VCaP (cell line): ENCODE results near the gene TGM6.

Experiments used
- H3K27ac ChIP-seq: fragments of 450-650 bp; 2 replicates; pipeline ENCODE4 v1.5.1; 2017
- CTCF ChIP-seq: fragments of 450-650 bp; conservative IDR thresholded peaks from 2 replicates; pipeline ENCODE4 v1.5.1; 2017; ENCODE audit warnings: mild to moderate bottlenecking, moderate library complexity

Gene TGM6

DNA sequence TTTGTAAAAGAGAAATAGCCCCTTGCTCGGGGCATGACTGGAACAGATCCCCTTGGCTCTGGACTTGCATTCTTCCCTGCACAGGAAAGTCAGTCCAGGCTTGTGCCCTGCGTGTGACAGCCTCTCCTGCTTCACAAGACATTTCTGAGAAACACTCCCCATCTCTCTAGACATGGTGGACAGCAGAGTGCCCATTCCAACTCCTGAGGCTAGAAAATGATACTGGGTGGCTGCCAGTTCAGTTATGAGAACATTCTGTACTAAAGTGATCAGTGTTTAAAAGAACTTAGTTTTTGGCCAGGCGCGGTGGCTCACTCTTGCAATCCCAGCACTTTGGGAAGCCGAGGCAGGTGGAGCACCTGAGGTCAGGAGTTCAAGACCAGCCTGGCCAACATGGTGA is 43.6 kb upstream of the TGM6 start:
- peak overlapping the region; percentile 28; the same call in 1 of the 2 replicates for H3K27ac ChIP-seq
- TF ChIP-seq CTCF: no peak

DNA sequence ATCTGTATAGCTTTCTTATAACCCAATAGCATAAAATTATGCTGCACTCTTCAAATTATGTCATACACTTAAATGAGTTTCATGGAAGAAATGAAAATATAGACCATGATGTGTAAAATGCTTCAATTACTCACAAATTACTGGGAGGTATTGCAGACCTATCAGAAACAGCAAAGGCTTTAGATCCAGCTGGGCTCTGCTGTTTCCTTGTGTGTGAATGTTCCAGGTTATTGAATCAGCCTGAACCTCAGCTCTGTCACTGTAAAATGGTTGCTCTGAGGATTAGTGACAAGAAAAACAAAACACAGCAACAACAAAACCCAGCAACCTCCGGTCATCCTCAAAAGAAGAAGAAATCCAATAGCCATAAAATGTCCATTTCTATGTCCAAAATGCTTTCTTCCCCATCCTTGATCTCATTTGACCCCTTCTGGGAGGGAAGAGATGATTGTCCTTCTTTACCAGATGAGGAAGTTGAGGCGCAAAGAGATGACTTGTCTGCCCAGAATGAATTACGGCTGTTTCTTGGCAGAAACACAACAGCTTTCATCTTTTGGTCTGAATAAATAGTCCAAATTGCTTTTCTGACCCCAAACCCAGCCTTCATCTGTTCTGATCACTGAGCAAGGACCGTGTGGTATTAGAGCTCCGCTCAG is 42.2 kb upstream of the TGM6 start:
- H3K27ac ChIP-seq: no peak overlapping the region
- no peak for TF ChIP-seq CTCF

- H3K27ac ChIP-seq: no peak overlapping the region
- TF ChIP-seq CTCF: no peak
These were observed 40.6 kb upstream of the TGM6 start for GRCh38 chr20:2340136-2340535.

DNA sequence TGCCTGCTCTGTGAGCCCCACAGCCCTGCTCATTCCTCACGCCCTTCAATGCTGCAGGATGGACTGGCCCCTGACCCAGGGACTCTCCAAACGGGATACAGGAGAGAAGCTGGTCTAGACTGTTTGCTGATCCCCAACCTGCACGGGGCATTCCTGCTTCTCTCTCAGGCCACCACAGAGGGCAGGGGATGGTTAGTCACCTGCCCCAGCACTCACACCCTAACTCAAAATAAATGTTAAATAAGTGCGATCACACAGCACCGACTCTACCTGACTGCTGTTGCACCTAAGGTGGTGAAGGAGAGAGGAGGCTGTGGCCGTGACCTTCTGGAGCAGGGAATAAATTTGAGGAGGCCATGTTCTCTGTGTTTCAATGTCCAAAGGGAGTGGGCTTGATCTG is 39.9 kb upstream of the TGM6 start:
- no peak overlapping the region for H3K27ac ChIP-seq
- TF ChIP-seq CTCF: no peak

DNA sequence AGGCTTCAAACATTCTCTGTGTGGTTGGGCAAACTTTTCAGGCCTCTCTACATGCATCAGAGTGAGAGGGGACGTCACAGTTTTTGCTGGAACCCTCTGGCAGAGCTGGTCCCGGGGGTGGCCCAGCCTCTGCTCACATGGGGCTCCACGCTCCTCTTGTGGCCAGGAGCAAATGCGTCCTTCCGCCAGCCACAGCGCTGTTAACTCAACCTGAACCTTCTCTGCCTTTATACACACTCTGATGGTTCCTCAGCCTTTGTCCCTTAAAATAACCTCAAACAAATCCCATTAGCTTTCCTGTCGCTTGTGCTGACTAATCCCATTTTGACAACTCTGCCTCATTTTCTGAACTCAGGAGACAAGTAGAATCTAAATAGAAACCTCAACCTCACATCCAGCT is 39.4 kb upstream of the TGM6 start:
- TF ChIP-seq CTCF: no peak
- no peak overlapping the region for H3K27ac ChIP-seq

- TF ChIP-seq CTCF: no peak
- no peak overlapping the region for H3K27ac ChIP-seq
These were observed 38.5 kb upstream of the TGM6 start for GRCh38 chr20:2342243-2342642.

DNA sequence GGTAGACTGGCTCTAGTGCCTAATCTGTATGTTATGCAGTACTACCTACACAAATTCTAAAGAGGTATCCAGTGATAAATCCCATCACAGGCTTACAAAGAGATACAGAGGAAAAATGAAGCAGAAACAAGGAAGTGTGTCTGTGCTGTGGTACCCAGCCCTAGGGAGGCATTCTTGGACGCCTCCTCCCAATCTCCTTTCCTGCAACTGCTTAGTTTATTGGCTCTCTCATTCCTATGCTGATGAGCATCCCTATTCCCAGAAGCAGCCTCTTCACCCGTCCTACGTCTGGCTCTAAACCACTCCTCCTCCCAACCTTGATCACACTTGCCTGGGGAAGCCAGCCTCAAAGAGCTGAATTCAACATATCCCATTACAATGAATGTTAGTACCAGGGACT is 34.5 kb upstream of the TGM6 start:
- no peak overlapping the region for H3K27ac ChIP-seq
- no peak for TF ChIP-seq CTCF
